Measurements from ENCODE around the gene DSG2.

The DSG2 gene

GRCh38 chr18:31592506-31593157 lies 94.7 kb downstream of the DSG2 start:
- DNase-seq, result no peak

GRCh38 chr18:31595121-31595771 lies 97.3 kb downstream of the DSG2 start:
- no peak for DNase-seq

- DNase-seq, result no peak
These were observed 98.3 kb downstream of the DSG2 start for GRCh38 chr18:31596081-31596872.

- no peak for DNase-seq
These were observed 100.2 kb downstream of the DSG2 start for GRCh38 chr18:31598021-31598805.

Data from stimulated activated CD4-positive, alpha-beta T cell treated with anti-CD3 and anti-CD28 coated beads, Interleukin-4, amount 100 ng/mL, for 4 hours (primary cell).